Chondrocyte (in vitro differentiated cells): ENCODE measurements around the gene NISCH. TPM values are rescaled to one million over a fixed set of nuclear protein-coding genes. Genes with fewer than 3 reads are reported as not detected.

Experiments
- DNase-seq: peaks from one replicate; pipeline ENCODE4 v3.0.0; 2021; ENCODE audit warnings: mixed read lengths, low spot score
- H3K27ac Mint-ChIP-seq: one replicate; pipeline ENCODE4 v1.8.0; 2021; ENCODE audit warnings: mild to moderate bottlenecking, moderate library complexity, mixed read lengths; ENCODE audit not compliant: unreplicated experiment
- H3K27me3 Mint-ChIP-seq: 2 replicates; pipeline ENCODE4 v1.8.0; 2021; ENCODE audit warnings: low read depth, mixed read lengths
- H3K36me3 Mint-ChIP-seq: 2 replicates; pipeline ENCODE4 v1.8.0; 2021; ENCODE audit warnings: low read depth, mixed read lengths
- H3K4me1 Mint-ChIP-seq: 2 replicates; pipeline ENCODE4 v1.8.0; 2021; ENCODE audit warnings: low read depth, mild to moderate bottlenecking, mixed read lengths
- H3K4me3 Mint-ChIP-seq: one replicate; pipeline ENCODE4 v1.8.0; 2021; ENCODE audit warnings: mild to moderate bottlenecking, moderate library complexity, mixed read lengths; ENCODE audit not compliant: unreplicated experiment
- H3K9me3 Mint-ChIP-seq: 2 replicates; pipeline ENCODE4 v1.8.0; 2021; ENCODE audit warnings: low read depth, mixed read lengths
- total RNA-seq: library from RNA; stranded (reverse); gene quantifications from 3 replicates; pipeline ENCODE4 v1.2.1, GENCODE V29; 2021
- TF ChIP-seq, protein P1 (sequence below): fragments of 200-600 bp; sonication (generic); IDR thresholded peaks from 2 replicates; pipeline ENCODE4 v1.5.0; 2021; ENCODE audit warnings: antibody characterized with exemption, mild to moderate bottlenecking, moderate library complexity

The NISCH gene
- total RNA-seq, 1 donor from 2014 or later, result 101 TPM

DNA sequence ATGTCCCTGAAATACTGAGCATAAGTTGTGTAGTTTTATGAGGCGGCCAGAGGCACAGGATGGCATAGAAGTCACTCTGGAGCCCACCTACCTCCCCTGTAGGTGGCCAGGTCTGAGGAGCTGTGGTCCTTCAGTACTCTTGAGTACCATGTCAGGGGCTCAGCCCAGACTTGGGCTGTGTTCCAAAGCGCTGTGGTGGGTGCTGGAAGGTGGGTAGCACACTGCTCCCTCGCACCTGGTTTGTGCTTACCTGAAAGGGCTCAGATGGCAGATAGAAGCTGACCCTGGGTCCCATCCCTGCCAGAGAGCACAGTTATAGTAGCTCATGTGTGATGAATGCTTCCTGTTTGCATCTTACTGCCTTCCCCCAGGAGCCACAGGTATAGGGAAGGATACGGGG is 15.5 kb downstream of the NISCH start:
- no peaks in the 10 kb centered on the region for H3K9me3 Mint-ChIP-seq
- TF ChIP-seq, protein P1, sequence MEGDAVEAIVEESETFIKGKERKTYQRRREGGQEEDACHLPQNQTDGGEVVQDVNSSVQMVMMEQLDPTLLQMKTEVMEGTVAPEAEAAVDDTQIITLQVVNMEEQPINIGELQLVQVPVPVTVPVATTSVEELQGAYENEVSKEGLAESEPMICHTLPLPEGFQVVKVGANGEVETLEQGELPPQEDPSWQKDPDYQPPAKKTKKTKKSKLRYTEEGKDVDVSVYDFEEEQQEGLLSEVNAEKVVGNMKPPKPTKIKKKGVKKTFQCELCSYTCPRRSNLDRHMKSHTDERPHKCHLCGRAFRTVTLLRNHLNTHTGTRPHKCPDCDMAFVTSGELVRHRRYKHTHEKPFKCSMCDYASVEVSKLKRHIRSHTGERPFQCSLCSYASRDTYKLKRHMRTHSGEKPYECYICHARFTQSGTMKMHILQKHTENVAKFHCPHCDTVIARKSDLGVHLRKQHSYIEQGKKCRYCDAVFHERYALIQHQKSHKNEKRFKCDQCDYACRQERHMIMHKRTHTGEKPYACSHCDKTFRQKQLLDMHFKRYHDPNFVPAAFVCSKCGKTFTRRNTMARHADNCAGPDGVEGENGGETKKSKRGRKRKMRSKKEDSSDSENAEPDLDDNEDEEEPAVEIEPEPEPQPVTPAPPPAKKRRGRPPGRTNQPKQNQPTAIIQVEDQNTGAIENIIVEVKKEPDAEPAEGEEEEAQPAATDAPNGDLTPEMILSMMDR, result no peak
- DNase-seq, result no peak
- H3K36me3 Mint-ChIP-seq, result peaks cover 18% of the 10 kb centered on the region
- H3K4me3 Mint-ChIP-seq, result no peak overlapping the region
- no peaks in the 10 kb centered on the region for H3K27me3 Mint-ChIP-seq
- no peak overlapping the region for H3K27ac Mint-ChIP-seq
- H3K4me1 Mint-ChIP-seq, result peaks cover 9% of the 10 kb centered on the region

GRCh38 chr3:52471371-52472238 is 16.2 kb downstream of the NISCH start:
- Mint-ChIP-seq H3K27me3 (no peaks in the 10 kb centered on the region), H3K4me3 (no peak overlapping the region), H3K27ac (no peak overlapping the region), H3K9me3 (no peaks in the 10 kb centered on the region), H3K4me1 (peaks cover 7% of the 10 kb centered on the region), H3K36me3 (peaks cover 19% of the 10 kb centered on the region)
- DNase-seq, result no peak
- TF ChIP-seq, protein P1, result peak; percentile 80

GRCh38 chr3:52472239-52473000 is 17.0 kb downstream of the NISCH start:
- TF ChIP-seq, protein P1, result peak; percentile 2
- no peak overlapping the region for H3K27ac Mint-ChIP-seq

GRCh38 chr3:52473026-52473425 is 17.6 kb downstream of the NISCH start:
- Mint-ChIP-seq H3K4me3 (no peak overlapping the region), H3K27ac (no peak overlapping the region), H3K9me3 (no peaks in the 10 kb centered on the region), H3K4me1 (peaks cover 6% of the 10 kb centered on the region), H3K36me3 (peaks cover 23% of the 10 kb centered on the region), H3K27me3 (no peaks in the 10 kb centered on the region)
- no peak for DNase-seq
- TF ChIP-seq, protein P1, result no peak

More at GRCh38 chr3:52472239-52473000, 17.0 kb downstream of the NISCH start:
- Mint-ChIP-seq H3K4me1 (peaks cover 7% of the 10 kb centered on the region), H3K9me3 (no peaks in the 10 kb centered on the region), H3K27me3 (no peaks in the 10 kb centered on the region), H3K4me3 (no peak overlapping the region), H3K36me3 (peaks cover 19% of the 10 kb centered on the region)
- DNase-seq, result no peak

GRCh38 chr3:52477076-52477795 is 21.8 kb downstream of the NISCH start:
- Mint-ChIP-seq H3K4me3 (no peak overlapping the region), H3K27me3 (no peaks in the 10 kb centered on the region), H3K4me1 (no peaks in the 10 kb centered on the region), H3K27ac (no peak overlapping the region), H3K9me3 (no peaks in the 10 kb centered on the region), H3K36me3 (peaks cover 41% of the 10 kb centered on the region)
- TF ChIP-seq, protein P1, result no peak
- DNase-seq, result no peak
